Measurements from ENCODE around the gene SFXN2.
"Not testable (repeated sequence)": the region's sequence is repeated elsewhere in the genome, so short reads cannot be mapped to it uniquely, and the experiment has no call there.

Gene SFXN2

GRCh38 chr10:102714621-102715455, at the start of gene SFXN2:
Gene SFXN2, plus strand, starts transcription at chr10:102714636. Its CDS starts 12,001 bp downstream, at chr10:102726637.
- no peak for DNase-seq

- no peak for DNase-seq
Measured at GRCh38 chr10:102665904-102666509, 48.4 kb upstream of the SFXN2 start.

- not testable (repeated sequence) for DNase-seq
Measured at GRCh38 chr10:102667411-102667810, 47.0 kb upstream of the SFXN2 start.

GRCh38 chr10:102668326-102669107, 45.9 kb upstream of the SFXN2 start:
- DNase-seq, result no peak

- DNase-seq, result no peak
Measured at GRCh38 chr10:102669206-102670064, 45.0 kb upstream of the SFXN2 start.

GRCh38 chr10:102670065-102670670, 44.3 kb upstream of the SFXN2 start:
- no peak for DNase-seq

GRCh38 chr10:102670871-102671434, 43.5 kb upstream of the SFXN2 start:
- DNase-seq, result no peak

GRCh38 chr10:102673236-102673818, 41.1 kb upstream of the SFXN2 start:
- no peak for DNase-seq

GRCh38 chr10:102673819-102674511, 40.5 kb upstream of the SFXN2 start:
- no peak for DNase-seq

- DNase-seq, result no peak
Measured at GRCh38 chr10:102674566-102674965, 39.9 kb upstream of the SFXN2 start.

GRCh38 chr10:102675011-102675665, 39.3 kb upstream of the SFXN2 start:
- DNase-seq, result no peak

GRCh38 chr10:102675666-102676533, 38.5 kb upstream of the SFXN2 start:
- DNase-seq, result no peak

- DNase-seq, result no peak
Measured at GRCh38 chr10:102676534-102677315, 37.7 kb upstream of the SFXN2 start.

GRCh38 chr10:102677331-102678067, 36.9 kb upstream of the SFXN2 start:
- DNase-seq, result no peak

- DNase-seq, result no peak
Measured at GRCh38 chr10:102678068-102678400, 36.4 kb upstream of the SFXN2 start.

GRCh38 chr10:102678842-102679289, 35.6 kb upstream of the SFXN2 start:
- peak; percentile 19 for DNase-seq

GRCh38 chr10:102679596-102679995, 34.8 kb upstream of the SFXN2 start:
- DNase-seq, result no peak

GRCh38 chr10:102681696-102682095, 32.7 kb upstream of the SFXN2 start:
- no peak for DNase-seq
